GM08714 (cell line): Measurements from ENCODE around the gene AFF3.

Source experiments
- H3K4me3 ChIP-seq: fragments of 200-500 bp; sonication (Bioruptor generic); 2 replicates; pipeline ENCODE4 v1.5.1; 2014; ENCODE audit warnings: mild to moderate bottlenecking, low read length, inconsistent platforms
- ZNF274 ChIP-seq: IDR thresholded peaks from 2 replicates; pipeline ENCODE4 v1.6.1; 2012; ENCODE audit warnings: mild to moderate bottlenecking, low read depth, low read length

Gene AFF3

DNA sequence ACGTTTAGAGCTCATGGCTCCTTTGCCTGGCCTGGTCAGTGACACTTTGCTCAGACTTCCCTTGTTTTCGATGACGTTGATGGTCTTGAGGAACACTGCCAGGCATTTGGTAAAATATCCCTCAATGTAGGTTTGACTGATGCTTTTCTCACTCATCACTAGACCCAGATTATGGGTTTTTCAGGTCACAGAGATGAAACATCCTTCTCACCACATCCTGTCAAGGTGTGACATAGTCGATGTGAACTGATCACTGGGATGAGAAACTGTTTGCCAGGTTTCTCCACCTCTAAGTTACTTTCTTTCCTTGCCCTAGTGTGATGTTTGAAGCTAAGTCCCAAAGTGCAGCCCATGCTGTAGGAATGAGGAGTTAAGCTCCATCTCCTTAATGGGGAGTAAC lies 81.5 kb downstream of the AFF3 start:
- H3K4me3 ChIP-seq: no peak overlapping the region

GRCh38 chr2:100059638-100060037 lies 82.8 kb downstream of the AFF3 start:
- TF ChIP-seq ZNF274: no peak
- H3K4me3 ChIP-seq: no peak overlapping the region

More for the DNA sequence above, 81.5 kb downstream of the AFF3 start:
- no peak for TF ChIP-seq ZNF274

DNA sequence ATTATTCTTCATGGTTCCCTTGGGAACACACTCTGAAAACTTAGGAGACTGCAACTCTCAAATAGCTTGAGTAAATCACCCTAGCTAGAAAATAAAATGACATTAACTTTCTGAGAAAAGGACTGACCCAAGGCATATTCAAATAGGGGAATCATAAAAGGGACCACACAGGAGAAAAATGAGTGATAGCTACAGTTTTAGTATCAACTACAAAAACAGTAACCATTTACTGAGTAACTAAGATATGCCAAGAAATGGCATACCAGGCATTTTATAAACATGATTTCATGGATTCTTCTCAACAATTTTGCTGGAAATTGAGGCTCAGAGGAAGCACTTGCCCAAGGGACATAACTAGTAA lies 84.5 kb downstream of the AFF3 start:
- no peak overlapping the region for H3K4me3 ChIP-seq
- no peak for TF ChIP-seq ZNF274

GRCh38 chr2:100054426-100054825 lies 88.0 kb downstream of the AFF3 start:
- TF ChIP-seq ZNF274: no peak
- H3K4me3 ChIP-seq: no peak overlapping the region

- no peak for TF ChIP-seq ZNF274
- no peak overlapping the region for H3K4me3 ChIP-seq
These were observed 89.1 kb downstream of the AFF3 start for GRCh38 chr2:100053087-100053885.

- no peak overlapping the region for H3K4me3 ChIP-seq
- TF ChIP-seq ZNF274: no peak
These were observed 89.7 kb downstream of the AFF3 start for GRCh38 chr2:100052650-100053049.

DNA sequence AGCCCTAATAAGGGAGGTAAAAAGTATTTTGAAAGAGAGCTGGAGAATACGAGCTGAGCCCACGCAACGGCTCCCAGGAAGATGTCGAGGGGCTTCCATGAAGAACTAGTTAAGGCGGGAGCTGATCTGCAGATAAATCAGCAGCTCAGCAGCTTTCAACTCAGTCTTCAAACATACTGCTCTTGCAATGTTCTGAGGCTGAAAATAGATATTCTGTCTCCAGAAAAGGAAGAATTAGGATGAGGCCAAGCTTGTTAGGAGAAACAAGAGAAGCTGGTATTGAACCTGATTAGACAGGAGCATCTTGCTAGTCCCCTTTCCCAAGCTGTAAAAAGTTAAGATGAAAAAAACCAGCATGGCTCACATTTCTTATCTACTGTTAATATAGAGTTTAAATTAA lies 91.1 kb downstream of the AFF3 start:
- H3K4me3 ChIP-seq: no peak overlapping the region
- TF ChIP-seq ZNF274: no peak

DNA sequence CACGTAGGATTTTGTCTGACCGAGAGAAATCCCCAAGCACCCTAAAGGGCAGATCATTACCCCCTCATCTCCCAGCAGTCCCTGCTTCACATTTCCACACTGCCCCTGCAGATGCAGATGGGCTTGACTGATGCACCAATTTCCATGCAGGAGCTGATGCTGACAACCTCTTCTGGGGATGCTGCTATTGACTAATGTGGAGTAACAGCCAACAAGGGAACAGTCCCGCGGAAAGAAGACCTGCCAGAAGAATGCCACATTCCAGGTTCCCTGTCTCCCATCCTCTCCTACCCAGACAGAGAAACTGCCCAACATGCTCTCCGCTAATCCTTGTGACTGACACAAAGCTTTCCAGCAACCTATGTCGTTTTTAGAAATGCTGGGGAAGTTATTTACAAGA lies 91.7 kb downstream of the AFF3 start:
- TF ChIP-seq ZNF274: no peak

DNA sequence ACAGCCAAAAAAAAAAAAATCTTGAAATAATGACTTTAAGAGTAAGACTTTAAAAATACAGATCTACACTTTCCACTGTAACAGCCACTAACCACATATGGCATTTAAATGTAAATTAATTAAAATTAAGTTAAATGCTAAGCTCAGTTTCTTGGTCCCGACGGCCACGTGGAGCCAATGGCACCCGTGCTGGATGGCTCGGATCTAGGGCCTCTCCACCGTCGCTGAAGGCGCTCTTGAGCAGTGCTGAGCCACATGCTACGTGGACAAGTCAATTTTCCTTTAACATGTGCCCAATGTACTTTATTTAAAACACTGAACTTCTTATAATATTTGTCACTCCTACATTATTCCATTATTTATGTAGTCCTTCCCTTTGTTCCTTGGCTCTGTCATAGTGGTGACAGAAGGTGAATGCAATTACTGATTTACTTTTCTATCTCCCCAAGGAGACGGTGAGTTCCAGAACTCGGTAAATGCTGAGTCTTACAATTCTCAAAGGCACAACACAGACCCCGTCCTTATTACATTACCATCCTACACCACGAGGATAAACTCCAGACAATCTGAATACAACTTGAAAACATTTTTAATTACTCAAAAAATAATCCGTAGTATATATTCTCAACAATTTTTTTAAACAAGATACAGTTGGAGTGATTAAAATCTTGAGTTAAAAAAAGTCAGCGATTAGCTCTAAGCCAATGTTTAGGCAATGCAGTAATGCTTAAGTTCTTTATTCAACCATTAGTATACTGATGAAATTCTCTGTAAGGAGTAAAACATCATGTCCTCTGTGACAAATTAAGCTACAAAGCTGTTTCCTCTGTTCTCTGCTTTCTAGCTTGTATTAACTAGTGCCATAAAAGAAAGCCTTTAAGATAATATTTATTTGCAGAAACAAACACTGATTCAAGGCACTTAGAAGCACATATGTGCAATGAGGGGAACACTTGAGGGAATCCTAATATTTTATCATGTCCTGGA lies 95.1 kb downstream of the AFF3 start:
- H3K4me3 ChIP-seq: no peak overlapping the region
- no peak for TF ChIP-seq ZNF274

More for the DNA sequence above, 91.7 kb downstream of the AFF3 start:
- H3K4me3 ChIP-seq: no peak overlapping the region

- no peak overlapping the region for H3K4me3 ChIP-seq
- no peak for TF ChIP-seq ZNF274
These were observed 97.4 kb downstream of the AFF3 start for GRCh38 chr2:100045000-100045399.

- H3K4me3 ChIP-seq: no peak overlapping the region
- TF ChIP-seq ZNF274: no peak
These were observed 98.5 kb downstream of the AFF3 start for GRCh38 chr2:100043891-100044255.

- no peak overlapping the region for H3K4me3 ChIP-seq
- no peak for TF ChIP-seq ZNF274
These were observed 99.1 kb downstream of the AFF3 start for GRCh38 chr2:100043081-100043890.

DNA sequence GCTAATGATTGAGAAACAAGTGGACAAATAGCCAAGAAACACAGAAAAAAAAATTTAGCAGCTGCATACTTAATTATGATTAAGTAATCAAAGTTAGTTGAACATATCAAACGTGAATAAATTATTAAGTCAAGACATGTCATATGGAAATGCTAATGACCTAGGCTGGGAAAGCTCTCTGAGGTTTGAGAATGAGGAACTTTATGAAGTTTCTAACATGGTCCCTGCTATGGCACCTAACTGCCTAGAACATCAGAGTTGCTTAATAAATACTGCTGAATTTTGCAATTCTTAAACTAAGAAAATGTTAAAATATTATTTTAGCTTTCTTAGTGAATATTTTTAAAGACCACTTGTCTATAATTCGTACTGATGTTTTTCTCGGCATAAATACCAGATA lies 99.8 kb downstream of the AFF3 start:
- TF ChIP-seq ZNF274: no peak
- H3K4me3 ChIP-seq: no peak overlapping the region

GRCh38 chr2:100041946-100042345 lies 100.4 kb downstream of the AFF3 start:
- no peak overlapping the region for H3K4me3 ChIP-seq
- TF ChIP-seq ZNF274: no peak
